ENCODE measurements around the gene YIPF4.
"Not testable (repeated sequence)": the region's sequence is repeated elsewhere in the genome, so short reads cannot be mapped to it uniquely, and the experiment has no call there.

The YIPF4 gene

DNA sequence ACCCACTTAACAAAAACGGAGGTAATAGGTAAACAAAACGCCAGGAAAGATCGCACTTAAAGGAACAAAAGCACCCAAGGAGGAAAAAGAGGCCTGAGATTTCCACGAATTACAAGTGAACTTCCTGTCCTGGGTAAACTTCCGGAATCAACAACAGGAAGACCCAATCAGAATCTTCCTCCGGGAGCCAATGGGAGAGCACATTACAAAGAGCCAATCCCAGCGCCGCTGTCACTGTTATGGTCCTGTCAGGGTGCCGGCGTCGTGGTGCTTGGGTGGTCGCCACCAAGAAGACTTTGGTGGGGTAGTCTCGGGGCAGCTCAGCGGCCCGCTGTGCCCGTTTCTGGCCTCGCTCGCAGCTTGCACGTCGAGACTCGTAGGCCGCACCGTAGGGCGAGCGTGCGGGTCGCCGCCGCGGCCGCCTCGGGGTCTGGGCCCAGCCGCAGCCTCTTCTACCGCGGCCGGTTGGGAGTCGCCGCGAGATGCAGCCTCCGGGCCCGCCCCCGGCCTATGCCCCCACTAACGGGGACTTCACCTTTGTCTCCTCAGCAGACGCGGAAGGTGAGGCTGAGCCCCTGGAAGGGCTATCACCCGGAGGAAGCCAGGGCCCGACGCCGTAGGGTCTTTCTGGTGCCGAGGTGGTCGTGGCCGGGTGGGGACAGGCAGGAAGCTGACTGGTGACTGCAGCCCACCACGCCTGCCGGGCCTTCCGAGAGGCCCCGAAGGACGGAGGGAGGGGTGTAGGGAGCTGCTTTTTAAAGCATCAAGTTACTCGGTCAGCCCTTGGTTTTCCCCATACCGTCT is at the start of gene YIPF4:
Gene YIPF4, plus strand, starts transcription at position 231 of the 804 bp plus-strand sequence. Its CDS starts 252 bp downstream, at position 483.
- peak; percentile 73 for DNase-seq (ENCODE audit: low read depth)

DNA sequence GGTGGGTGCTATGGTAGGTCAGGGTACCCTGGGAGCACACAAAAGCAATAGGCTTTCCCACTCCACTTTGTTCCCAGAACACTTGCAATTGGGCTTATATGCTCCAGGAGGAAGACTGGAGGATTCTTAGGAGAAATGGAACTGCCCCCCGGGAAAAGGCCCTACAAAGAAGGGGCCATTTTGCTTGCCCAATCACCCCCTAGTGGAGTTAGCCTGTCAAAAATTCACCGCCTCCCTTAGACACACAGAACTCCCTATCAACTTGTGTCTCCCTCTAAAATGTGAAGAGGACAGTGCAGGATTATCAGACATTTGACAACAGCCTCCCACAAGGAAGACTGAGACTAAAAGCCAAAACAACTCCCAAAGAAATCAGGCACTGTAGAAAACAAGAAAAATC is 49.5 kb upstream of the YIPF4 start:
- DNase-seq (ENCODE audit: low read depth), result no peak

DNA sequence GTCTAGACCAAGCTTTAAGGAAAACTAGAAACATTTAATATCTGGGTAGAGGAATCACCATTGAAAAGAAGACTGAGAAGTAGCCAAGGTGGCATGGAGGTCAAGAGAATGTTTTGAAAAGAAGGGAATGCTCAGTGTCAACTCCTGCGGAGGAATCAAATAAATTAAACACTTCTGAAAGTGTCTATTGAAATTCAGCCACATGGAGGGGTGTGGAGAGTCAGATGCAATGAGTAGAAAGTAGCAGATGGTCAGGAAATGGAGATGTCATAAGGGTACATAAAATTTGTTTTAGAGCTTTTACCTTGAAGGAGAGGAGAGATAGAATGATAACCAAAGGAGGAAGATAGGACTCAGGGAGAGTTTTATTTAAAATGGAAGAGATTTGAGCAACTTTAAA is 48.1 kb upstream of the YIPF4 start:
- no peak for DNase-seq (ENCODE audit: low read depth)

DNA sequence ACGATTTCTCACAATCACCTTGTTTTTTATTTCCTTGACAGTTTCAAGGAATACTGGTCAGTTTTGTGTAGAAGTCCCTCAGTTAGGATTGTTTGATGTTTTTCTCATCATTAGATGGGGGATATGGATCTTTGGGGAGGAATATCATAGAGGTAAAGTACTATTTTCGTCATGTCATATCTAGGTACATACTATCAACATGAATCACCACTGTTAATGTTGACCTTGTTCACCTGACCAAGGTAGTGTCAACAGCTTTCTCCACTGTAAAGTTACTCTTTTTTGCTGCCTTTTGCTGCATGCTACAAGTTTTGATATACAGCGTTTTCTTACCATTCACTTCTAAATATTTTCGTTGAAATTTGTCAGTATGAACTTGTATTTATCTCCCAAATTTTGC is 45.7 kb upstream of the YIPF4 start:
- DNase-seq (ENCODE audit: low read depth), result no peak

DNA sequence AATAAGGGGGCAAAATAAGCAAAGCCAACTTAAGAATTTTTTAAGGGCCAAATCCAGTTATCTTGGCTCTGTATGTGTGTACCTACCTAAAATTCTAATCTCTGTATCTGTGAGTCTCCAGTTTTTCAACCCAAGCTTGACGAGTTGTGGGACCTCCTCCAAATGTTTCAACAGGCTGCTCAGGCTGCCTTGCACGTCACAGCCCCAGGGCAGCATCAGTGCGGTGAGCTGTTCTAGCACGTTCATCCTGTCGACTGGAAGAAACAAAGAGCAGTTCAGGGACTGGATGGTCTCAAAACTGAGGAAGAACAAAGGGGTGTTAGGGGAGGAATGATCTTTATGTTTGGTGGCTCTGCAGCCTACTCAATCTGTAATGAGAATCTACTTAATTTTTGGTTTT is 42.4 kb upstream of the YIPF4 start:
- no peak for DNase-seq (ENCODE audit: low read depth)

DNA sequence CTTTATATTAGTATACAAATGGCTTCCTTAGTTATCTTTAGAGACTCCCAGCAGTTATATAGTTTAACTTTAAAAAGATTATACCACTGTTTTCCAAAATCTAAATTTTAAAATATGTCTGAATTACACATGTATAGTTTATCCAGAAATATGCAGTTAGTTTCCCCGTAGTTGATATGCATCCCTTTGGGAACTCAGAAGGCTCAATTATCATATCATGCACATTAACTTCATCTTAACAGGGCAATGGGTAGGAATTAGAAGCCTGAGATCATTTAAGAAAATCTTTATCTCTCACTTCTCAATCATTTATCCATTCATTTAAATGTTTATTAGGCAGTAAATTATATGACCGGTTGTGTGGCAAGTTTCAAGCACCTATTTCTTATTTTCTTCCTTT is 40.2 kb upstream of the YIPF4 start:
- no peak for DNase-seq (ENCODE audit: low read depth)

DNA sequence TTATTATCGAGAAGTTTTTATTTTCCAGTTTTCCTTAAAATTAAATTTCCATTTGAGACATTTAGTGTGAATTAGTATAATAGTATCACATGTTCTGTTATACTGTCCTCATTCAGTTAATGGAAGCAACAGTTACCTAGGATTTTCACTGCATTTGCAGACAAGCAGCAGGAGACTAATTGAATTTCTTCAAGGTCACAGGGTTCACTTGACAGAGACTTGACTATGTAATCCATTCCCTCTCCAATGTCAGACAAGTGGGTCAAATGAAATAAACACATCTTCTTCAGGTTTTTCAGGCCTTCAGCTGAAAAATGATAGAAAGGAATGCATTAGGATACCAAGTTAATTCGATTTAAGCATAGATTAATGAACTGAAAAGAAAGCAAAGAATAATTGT is 39.7 kb upstream of the YIPF4 start:
- no peak for DNase-seq (ENCODE audit: low read depth)

DNA sequence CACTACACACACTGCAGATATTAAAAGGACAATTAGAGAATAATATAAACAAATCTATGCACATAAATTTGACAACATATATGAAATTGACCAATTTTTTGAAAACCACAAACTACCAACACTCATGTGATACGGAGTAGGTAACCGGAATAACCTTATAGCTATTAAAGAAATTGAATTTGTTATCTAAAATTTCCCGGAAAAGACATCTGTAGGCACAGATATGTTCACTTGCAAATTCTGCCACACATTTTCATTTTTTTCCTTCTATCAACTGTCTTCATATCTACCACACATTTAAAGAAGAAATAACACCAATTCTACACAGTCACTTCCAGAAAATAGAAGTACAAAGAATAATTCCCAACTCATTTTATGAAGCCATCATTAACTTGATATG is 35.4 kb upstream of the YIPF4 start:
- DNase-seq (ENCODE audit: low read depth), result no peak

DNA sequence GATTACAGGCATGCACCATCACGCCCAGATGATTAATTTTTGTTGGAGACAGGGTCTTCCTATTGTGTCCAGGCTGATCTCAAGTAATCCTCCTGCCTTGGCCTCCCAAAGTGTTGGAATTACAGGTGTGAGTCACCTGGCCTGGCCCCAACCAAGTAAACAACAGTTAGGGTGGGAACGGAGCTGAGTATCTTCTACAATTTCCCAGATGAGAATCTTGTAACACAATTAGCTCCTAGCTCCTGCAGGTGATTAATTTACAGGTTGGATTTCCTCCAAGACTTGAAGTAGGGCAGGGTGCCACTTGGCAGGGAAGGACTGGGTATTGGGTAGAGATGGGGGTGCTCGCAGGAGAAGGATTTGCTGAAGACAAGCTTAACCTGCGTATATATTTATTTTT is 30.8 kb upstream of the YIPF4 start:
- no peak for DNase-seq (ENCODE audit: low read depth)

DNA sequence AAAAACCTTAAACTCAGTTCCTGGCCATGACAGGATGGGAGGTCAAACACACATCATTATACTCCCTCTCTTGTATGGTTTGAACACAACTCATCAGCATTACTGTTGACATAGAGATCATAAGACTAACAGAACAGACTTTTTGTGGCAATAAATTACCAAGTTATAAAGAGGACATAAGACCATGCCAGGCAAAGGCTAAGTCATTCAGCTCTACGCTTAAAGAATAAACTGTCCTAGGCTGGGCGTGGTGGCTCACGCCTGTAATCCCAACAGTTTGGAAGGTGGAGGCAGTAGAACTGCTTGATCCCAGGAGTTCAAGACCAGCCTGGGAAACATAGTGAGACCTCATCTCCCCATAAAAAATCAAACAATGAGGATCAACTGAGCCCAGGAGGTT is 29.4 kb upstream of the YIPF4 start:
- DNase-seq (ENCODE audit: low read depth), result no peak

DNA sequence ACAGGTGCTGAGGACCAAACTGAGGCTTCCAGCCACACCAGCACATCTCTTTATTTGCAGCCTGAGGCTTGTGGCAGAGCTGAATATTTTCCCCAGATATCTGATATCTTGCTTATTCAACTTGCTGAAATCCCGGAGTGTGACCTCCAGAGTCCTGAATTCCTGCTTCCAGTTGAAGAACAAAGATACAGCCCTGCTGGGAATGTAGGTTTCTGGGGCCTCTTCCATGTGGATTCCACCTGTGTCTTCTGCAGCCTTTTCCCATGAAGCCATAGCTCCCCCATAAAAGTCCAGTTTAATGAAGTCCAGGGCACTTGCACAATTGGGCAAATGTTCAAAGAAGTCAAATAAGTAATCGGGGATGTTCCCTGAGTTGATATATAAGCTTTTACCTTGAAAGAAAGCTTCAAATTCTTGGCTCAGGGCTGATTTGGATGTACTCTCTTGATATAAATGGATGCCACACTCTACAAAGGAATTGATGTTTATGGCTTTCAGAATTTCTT is 27.9 kb upstream of the YIPF4 start:
- no peak for DNase-seq (ENCODE audit: low read depth)

DNA sequence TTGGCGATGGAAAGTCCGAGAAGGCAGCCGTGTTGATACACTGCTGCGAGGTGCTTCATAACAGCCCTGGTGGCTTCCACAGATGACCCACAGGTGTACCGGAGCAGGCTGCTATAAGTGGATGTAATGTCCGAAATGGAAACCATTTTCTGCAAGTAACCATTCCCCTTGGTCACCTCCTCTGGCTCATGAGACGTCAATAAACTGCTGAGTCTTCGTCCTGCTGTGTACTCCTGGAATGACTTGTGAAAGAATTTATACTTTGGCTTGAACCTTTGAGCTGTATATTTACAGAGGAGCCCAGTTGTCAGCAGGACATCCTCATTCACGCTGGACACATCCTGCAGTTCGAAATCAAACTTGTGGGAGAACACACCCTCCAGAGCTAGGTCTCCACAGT is 27.4 kb upstream of the YIPF4 start:
- DNase-seq (ENCODE audit: low read depth), result no peak

DNA sequence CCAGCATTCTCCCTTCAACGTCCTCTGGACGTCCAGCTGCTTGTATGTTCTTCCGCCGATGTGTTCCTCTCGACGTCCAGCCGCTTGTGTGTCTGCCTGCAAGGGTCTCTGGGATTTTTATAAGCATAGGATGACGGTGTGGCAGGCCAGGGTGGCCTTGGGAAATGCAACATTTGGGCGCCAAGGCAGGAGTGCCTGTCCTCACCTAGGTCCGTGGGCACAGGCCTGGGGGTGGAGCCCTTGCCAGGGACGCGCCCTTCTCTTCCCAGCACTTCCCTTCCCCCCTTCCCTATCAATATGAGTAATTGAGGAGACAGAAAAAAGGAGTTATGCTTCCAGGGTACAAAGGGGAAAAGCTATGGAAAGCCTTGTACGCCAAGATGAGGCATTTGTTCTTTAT is 19.5 kb upstream of the YIPF4 start:
- no peak for DNase-seq (ENCODE audit: low read depth)

DNA sequence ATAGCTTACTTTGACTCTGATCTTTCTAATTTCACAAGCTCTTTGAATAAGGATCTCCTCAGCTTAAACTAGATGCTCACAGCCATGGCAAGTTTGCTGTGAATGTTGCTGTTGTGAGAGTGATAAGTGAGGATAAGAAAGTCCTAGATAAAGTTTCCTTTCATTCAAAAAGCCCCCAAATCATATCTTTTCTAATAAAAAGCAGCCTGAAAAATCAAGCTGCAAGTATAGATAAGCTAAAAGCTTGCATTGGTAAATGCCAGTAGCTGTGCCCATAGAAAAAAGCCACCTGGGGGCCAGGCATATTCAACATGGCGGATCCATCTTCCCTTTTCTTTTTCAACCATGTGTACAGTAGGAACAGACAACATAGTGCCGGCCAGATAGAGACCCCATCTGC is 17.3 kb upstream of the YIPF4 start:
- no peak for DNase-seq (ENCODE audit: low read depth)

DNA sequence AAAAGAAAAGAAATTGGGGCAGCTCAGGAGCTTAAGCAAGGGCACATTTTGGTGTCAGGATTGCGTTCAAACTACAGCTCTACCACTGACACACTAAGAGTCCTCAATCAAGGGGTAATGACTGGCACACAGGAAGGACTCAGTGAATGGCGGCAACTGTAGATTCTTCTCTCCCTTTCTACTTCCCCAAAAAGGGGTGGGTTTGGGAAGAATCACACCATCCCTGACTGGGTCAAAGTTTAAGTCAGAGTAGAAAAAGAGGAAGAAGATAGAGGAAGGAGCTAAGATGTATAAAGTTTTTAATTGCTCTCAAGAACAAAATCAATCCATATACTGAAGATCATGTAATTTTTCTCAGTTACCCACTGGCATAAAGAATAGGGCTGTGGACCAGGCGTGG is 15.6 kb upstream of the YIPF4 start:
- no peak for DNase-seq (ENCODE audit: low read depth)

DNA sequence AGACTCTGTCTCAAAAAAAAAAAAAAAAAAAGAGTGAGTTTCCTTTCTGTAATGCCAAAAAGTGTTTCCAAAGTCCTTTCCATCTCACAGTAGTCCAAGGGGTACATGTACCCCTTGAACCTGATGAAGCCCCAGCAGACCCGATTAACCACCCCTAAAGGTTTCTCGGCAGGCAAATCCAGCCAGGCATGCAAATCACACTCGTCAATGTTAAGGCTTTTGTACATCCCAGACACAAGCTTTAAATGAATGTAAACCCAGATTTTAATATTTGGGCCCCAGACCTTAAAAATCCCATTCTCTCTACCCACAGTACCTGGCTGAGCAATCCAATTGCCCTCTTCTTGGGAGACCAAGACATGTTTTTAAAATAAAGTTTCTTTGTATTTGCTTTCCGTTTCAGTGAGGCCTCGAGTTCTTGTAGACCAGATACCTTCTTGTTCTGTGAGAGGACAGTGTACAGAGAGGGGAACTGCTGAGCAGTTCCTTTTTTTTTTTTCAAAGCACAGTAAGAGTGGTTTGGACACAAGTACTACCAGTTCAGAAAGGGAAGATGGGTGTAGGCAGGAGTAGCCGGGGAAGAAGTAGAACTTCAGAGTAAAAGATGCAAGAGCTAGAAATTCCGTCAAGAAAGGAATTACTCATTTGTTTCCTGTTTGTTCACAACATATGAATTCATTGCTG is 13.1 kb upstream of the YIPF4 start, which contains the start of gene NLRC4:
Gene NLRC4, minus strand, starts transcription at position 465 of the 684 bp plus-strand sequence. CDS start 8,111 bp downstream, outside the sequence.
- no peak for DNase-seq (ENCODE audit: low read depth)

DNA sequence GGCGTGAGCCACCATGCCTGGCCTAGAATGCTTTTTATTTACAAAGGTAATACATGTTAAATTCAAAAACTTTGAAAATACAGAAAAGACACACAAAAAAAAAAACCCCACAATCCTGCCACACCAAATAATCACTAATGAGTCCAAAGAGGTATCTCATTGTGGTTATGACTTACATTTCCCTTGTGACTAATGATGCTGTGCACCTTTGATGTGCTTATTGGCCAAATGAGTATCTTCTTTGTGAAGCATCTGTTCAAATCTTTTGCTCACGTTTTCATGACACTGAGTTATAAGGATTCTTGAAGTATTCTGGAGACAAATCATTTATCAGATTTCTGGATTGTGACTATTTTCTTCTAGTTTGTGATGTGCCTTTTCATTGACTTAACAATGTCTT is 6.6 kb upstream of the YIPF4 start:
- no peak for DNase-seq (ENCODE audit: low read depth)

DNA sequence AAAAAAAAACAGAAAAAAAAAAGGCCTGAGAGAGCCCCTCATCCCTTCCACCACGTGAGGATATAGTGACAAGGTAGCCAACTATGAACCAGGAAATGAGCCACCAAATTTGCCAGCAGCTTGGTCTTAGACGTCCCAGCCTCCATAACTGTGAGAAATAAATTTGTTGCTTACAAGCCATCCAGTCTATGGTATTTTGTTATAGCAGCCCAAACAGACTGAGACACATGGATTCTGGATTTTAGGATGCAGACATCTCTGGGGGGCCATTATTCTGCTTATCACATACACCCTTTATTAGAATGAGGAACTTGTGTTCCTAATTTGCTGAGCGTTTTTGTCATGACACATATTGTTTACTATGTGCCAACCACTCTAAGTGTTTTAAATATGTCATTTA is 5.4 kb upstream of the YIPF4 start:
- DNase-seq (ENCODE audit: low read depth), result no peak

DNA sequence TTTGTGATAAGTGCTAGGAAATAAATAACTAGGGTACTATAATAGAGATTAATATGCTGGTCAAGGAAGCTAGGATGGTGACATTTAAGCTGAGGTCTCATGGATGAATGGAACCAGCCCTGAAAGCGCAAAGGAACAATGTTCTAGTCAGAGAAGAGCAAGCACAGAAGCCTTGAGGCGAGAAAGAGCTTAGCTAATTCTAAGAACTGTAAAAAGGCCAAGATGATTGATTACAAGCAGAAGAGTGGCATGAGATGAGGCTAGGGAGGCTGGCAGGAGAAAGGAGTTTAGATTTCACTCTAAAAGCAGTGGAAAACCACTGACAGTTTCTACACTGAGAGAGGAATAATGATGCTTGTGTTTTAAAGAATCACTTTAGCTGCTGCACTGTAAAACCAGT is 3.4 kb upstream of the YIPF4 start:
- no peak for DNase-seq (ENCODE audit: low read depth)

DNA sequence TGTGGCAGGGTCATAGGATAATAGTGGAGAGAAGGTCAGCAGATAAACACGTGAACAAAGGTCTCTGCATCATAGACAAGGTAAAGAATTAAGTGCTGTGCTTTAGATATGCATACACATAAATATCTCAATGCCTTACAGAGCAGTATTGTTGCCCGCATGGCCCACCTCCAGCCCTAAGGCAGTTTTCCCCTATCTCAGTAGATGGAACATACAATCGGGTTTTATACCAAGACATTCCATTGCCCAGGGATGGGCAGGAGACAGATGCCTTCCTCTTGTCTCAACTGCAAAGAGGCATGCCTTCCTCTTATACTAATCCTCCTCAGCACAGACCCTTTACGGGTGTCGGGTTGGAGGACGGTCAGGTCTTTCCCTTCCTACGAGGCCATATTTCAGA is 1.9 kb upstream of the YIPF4 start:
- not testable (repeated sequence) for DNase-seq (ENCODE audit: low read depth)

DNA sequence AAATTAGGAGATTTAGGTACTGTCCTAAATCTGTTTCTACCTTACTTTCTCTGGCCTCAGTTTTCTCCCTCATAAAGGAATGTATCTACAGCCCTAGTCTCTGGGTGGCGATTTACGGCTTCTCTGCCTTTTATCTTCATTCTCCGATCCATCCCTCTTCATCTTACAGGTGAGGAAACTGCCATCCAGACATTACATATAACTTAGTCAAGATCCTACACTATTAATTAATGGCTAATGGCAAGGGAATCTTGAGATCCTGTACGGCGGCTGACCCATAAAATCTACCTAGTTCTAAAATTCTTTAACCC is 386 bp upstream of the YIPF4 start:
- DNase-seq (ENCODE audit: low read depth), result no peak

DNA sequence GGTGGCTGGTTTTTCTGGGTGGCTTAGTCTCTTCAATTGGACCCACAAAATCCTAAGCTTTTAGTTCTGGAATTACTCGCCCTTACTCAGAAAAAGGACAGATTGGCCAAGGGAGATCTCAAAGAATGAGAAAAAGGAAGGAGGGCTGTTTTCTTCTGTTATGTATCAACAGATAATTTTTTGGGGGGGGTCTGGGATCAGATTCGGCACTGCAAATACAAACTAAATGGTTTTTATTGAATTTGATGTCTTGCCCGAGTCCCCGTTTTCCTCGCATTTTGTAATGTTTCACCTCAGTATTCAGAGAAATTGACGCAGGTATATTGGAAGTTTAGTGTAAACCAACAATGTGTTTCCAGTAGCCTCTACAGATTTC is 762 bp downstream of the YIPF4 start:
- DNase-seq (ENCODE audit: low read depth), result no peak

DNA sequence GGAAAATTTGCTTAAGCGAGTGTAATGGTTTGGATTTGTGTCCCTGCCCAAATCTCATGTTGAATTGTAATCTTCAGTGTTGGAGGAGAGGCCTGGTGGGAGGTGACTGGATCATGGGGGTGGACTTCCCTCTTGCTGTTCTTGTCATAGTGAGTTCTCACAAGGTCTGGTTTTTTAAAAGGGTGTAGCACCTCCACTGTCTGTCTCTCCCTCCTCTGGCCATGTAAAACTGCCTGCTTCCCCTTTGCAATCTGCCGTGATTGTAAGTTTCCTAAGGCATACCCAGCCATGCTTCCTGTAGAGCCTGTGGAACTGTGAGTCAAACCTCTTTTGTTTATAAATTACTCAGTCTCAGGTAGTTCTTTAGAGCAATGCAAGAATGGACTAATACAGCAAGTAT is 6.6 kb downstream of the YIPF4 start:
- DNase-seq (ENCODE audit: low read depth), result no peak
